Liver (tissue), 9 donors: Measurements from ENCODE around the gene SPECC1L. TPM values are rescaled to one million over a fixed set of nuclear protein-coding genes. Genes with fewer than 3 reads are reported as not detected.

Experiments used
- DNase-seq: peaks from one replicate; pipeline ENCODE4 v3.0.0-alpha.2; 2017; ENCODE audit warnings: low spot score
- H3K27ac ChIP-seq, 2 donors: one replicate each; pipeline ENCODE4 v1.7.0; 2013; ENCODE audit warnings: inconsistent platforms in 2 of 2, low read length in 2 of 2, control low read depth in 1 of 2, low read depth in 1 of 2, mild to moderate bottlenecking in 1 of 2
- H3K27me3 ChIP-seq, 4 donors: one replicate each; pipeline versions ENCODE4 v1.6.1 to v1.7.0; 2013; ENCODE audit warnings: low read length in 3 of 4, inconsistent platforms in 1 of 4, mild to moderate bottlenecking in 1 of 4, moderate library complexity in 1 of 4; ENCODE audit not compliant: control insufficient read depth in 4 of 4, insufficient read depth in 4 of 4
- H3K36me3 ChIP-seq, 4 donors: one replicate each; pipeline versions ENCODE4 v1.6.1 to v1.7.0; 2013; ENCODE audit warnings: low read length in 3 of 4, mild to moderate bottlenecking in 3 of 4, low read depth in 1 of 4, moderate library complexity in 1 of 4; ENCODE audit not compliant: control insufficient read depth in 4 of 4, insufficient read depth in 3 of 4
- H3K4me1 ChIP-seq, 4 donors: one replicate each; pipeline versions ENCODE4 v1.6.1 to v1.7.0; 2013; ENCODE audit warnings: low read length in 3 of 4, mild to moderate bottlenecking in 3 of 4, moderate library complexity in 1 of 4; ENCODE audit not compliant: control insufficient read depth in 4 of 4, insufficient read depth in 4 of 4
- H3K4me3 ChIP-seq, 3 donors: one replicate each; pipeline versions ENCODE4 v1.6.1 to v1.7.0; 2013; ENCODE audit warnings: low read length in 3 of 3, control low read depth in 1 of 3, low read depth in 1 of 3, mild to moderate bottlenecking in 1 of 3
- H3K9ac ChIP-seq, 2 donors: one replicate each; pipeline ENCODE4 v1.7.0; 2013; ENCODE audit warnings: low read length in 2 of 2, mild to moderate bottlenecking in 2 of 2, moderate library complexity in 2 of 2, control low read depth in 1 of 2, low read depth in 1 of 2
- H3K9me3 ChIP-seq, 4 donors: one replicate each; pipeline versions ENCODE4 v1.6.1 to v1.7.0; 2013; ENCODE audit warnings: low read length in 3 of 4; ENCODE audit not compliant: control insufficient read depth in 4 of 4
- EGR1 ChIP-seq, 2 donors: IDR thresholded peaks; 2 replicates each; pipeline ENCODE4 v1.6.1; 2016 to 2018; ENCODE audit warnings: antibody characterized with exemption in 2 of 2, low read depth in 2 of 2
- FOXA1 ChIP-seq: IDR thresholded peaks from 2 replicates; pipeline ENCODE4 v1.6.1; 2016; ENCODE audit warnings: antibody characterized with exemption
- FOXA2 ChIP-seq: IDR thresholded peaks from 2 replicates; pipeline ENCODE4 v1.6.1; 2016; ENCODE audit warnings: antibody characterized with exemption
- GABPA ChIP-seq, 2 donors: IDR thresholded peaks in 1 of 2; conservative IDR thresholded peaks in 1 of 2; 2 replicates each; pipeline ENCODE4 v1.6.1; 2016; ENCODE audit warnings: antibody characterized with exemption in 2 of 2, mild to moderate bottlenecking in 1 of 2, moderate library complexity in 1 of 2
- HNF4A ChIP-seq, 2 donors: conservative IDR thresholded peaks; 2 replicates each; pipeline ENCODE4 v1.6.1; 2016; ENCODE audit warnings: antibody characterized with exemption in 2 of 2, mild to moderate bottlenecking in 2 of 2
- HNF4G ChIP-seq: IDR thresholded peaks from 2 replicates; pipeline ENCODE4 v1.6.1; 2016; ENCODE audit warnings: antibody characterized with exemption
- JUND ChIP-seq, 2 donors: IDR thresholded peaks; 2 replicates each; pipeline ENCODE4 v1.6.1; 2016; ENCODE audit warnings: antibody characterized with exemption in 2 of 2
- NR2F2 ChIP-seq: IDR thresholded peaks from 2 replicates; pipeline ENCODE4 v1.6.1; 2016; ENCODE audit warnings: antibody characterized with exemption
- RAD21 ChIP-seq, 2 donors: IDR thresholded peaks; 2 replicates each; pipeline ENCODE4 v1.6.1; 2016; ENCODE audit warnings: antibody characterized with exemption in 2 of 2, mild to moderate bottlenecking in 2 of 2
- SP1 ChIP-seq: IDR thresholded peaks from 2 replicates; pipeline ENCODE4 v1.6.1; 2018; ENCODE audit warnings: antibody characterized with exemption, mild to moderate bottlenecking
- TAF1 ChIP-seq: conservative IDR thresholded peaks from 2 replicates; pipeline ENCODE4 v1.6.1; 2016; ENCODE audit warnings: antibody characterized with exemption, mild to moderate bottlenecking
- YY1 ChIP-seq: IDR thresholded peaks from 2 replicates; pipeline ENCODE4 v1.6.1; 2016; ENCODE audit warnings: antibody characterized with exemption, mild to moderate bottlenecking
- WGBS: extraction: QIAGEN DNeasy Blood & Tissue Kit; methylation state at CpG from one replicate; pipeline ENCODE4 v1.1.7; 2013; 5-methylcytosine and 5-hydroxymethylcytosine counted together
- polyA plus RNA-seq, 2 donors: library from polyadenylated mRNA; stranded (reverse) in 1 of 2; unstranded in 1 of 2; fragments of 200-250 nt in 1 of 2; fragments of >200 nt in 1 of 2; fragmentation: Nextera tagmentation in 1 of 2; extraction: Ambion mirVana in 1 of 2; gene quantifications; one replicate each; pipeline versions ENCODE4 v1.2.1 to v1.2.3, GENCODE V29; 2013 to 2015
- total RNA-seq, 2 donors: library from RNA; depleted of rRNA; stranded (reverse); fragments of >200 nt; gene quantifications; one replicate each; pipeline ENCODE4 v1.2.3, GENCODE V29; 2014
- TF ChIP-seq, protein P1 (sequence below): IDR thresholded peaks from 2 replicates; pipeline ENCODE4 v1.6.1; 2016; ENCODE audit warnings: antibody characterized with exemption
- TF ChIP-seq, protein P2 (sequence below): IDR thresholded peaks from 2 replicates; pipeline ENCODE4 v1.6.1; 2016; ENCODE audit warnings: antibody characterized with exemption
- TF ChIP-seq, protein P3 (sequence below): IDR thresholded peaks from 2 replicates; pipeline ENCODE4 v1.6.1; 2016; ENCODE audit warnings: antibody characterized with exemption
- TF ChIP-seq, protein P4 (sequence below): fragments of 150-350 bp; IDR thresholded peaks from 2 replicates; pipeline ENCODE4 v1.5.1; 2017; ENCODE audit warnings: improper control_type of control experiment, low read depth, low read length; ENCODE audit not compliant: missing input control
- TF ChIP-seq, protein P5 (sequence below): IDR thresholded peaks from 2 replicates; pipeline ENCODE4 v1.6.1; 2016; ENCODE audit warnings: antibody characterized with exemption, mild to moderate bottlenecking
- donor health status: healthy.
- donor health status: healthy.
- donor health status: healthy.
- donor health status: healthy.
- donor health status: healthy.

Gene SPECC1L
- total and polyA plus RNA-seq, 4 donors, result 5.4 to 22.3 (median 12.3) TPM

DNA sequence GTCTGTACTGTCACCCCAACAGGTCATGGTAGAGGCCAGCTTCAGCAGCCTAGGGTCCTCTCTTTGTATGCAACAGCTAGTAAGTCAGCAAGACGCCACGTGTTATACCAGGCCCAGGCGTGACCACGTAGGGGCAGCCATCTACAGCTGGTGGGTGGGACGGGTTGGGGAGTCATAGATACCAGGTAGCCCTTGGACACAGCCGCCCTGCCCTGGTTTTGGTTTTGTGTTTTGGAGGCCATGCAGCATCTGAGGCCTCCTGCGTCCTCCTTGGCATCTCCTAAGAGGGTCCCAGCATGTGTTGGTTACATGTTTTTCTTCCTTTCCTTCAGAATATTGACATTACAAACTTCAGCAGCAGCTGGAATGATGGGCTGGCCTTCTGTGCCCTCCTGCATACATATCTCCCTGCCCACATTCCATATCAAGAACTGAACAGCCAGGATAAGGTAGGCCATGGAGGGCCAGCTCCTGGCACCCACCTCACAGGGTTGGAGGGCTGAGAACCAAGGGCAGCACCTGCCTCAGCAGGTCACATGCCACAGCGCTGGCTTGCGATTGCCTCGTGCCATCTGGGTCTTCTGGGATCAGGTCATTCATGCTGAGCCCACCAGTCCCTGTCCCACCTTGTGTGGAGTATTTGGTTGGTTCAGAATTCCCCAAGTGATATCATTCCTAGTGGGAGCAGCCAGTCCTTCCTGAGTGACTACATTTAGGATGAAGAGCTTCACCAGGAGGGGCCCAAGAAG lies 140.8 kb downstream of the SPECC1L start:
- no peak overlapping the region for H3K4me3 ChIP-seq
- 94% methylated on average over 10 of the region's 10 CpGs for WGBS
- no peak for DNase-seq
- TF ChIP-seq, protein P1, sequence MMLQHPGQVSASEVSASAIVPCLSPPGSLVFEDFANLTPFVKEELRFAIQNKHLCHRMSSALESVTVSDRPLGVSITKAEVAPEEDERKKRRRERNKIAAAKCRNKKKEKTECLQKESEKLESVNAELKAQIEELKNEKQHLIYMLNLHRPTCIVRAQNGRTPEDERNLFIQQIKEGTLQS, result no peak
- no peak for TF ChIP-seq FOXA1
- TF ChIP-seq TAF1, result no peak
- H3K4me1 ChIP-seq, result no peaks in the 10 kb centered on the region
- H3K36me3 ChIP-seq, result peaks cover 6 to 49% (median 18%) of the 10 kb centered on the region in 4 donors
- H3K9me3 ChIP-seq, result no peaks in the 10 kb centered on the region
- H3K27ac ChIP-seq, result no peak overlapping the region
- no peak overlapping the region for H3K9ac ChIP-seq
- H3K27me3 ChIP-seq, result no peaks in the 10 kb centered on the region

DNA sequence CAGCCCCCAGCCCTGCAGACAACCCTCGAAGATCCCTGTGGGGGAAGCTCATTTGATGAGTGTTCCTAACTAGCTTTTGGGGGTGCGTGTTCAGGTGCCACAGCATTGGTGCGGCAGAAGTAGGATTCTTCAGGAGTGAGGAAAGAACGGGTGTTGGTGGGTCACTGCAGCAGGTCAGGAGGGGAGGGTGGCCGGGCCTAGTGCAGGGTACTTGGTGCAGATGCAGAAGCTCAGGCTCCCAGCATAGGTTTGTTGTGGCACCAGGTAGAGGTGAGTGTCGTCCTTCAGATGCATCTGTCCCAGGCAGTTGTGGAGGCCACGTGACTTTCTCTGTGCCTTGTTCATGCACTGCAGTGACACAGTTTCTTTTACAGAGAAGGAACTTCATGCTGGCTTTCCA lies 141.6 kb downstream of the SPECC1L start:
- H3K27me3 ChIP-seq, result no peaks in the 10 kb centered on the region
- H3K4me1 ChIP-seq, result no peaks in the 10 kb centered on the region
- H3K27ac ChIP-seq, result no peak overlapping the region
- TF ChIP-seq SP1, result no peak
- TF ChIP-seq, protein P1, result no peak
- TF ChIP-seq, protein P2, sequence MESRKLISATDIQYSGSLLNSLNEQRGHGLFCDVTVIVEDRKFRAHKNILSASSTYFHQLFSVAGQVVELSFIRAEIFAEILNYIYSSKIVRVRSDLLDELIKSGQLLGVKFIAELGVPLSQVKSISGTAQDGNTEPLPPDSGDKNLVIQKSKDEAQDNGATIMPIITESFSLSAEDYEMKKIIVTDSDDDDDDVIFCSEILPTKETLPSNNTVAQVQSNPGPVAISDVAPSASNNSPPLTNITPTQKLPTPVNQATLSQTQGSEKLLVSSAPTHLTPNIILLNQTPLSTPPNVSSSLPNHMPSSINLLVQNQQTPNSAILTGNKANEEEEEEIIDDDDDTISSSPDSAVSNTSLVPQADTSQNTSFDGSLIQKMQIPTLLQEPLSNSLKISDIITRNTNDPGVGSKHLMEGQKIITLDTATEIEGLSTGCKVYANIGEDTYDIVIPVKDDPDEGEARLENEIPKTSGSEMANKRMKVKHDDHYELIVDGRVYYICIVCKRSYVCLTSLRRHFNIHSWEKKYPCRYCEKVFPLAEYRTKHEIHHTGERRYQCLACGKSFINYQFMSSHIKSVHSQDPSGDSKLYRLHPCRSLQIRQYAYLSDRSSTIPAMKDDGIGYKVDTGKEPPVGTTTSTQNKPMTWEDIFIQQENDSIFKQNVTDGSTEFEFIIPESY, result no peak
- no peak for TF ChIP-seq NR2F2
- TF ChIP-seq HNF4G, result no peak
- TF ChIP-seq RAD21 (IDR thresholded peaks at IDR 0.05), result no peak
- TF ChIP-seq, protein P3, sequence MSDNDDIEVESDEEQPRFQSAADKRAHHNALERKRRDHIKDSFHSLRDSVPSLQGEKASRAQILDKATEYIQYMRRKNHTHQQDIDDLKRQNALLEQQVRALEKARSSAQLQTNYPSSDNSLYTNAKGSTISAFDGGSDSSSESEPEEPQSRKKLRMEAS, result no peak
- TF ChIP-seq EGR1 (IDR thresholded peaks at IDR 0.05; ENCODE audit: low read depth in 2 of 2), result no peak
- no peak for TF ChIP-seq JUND (IDR thresholded peaks at IDR 0.05)
- no peak for TF ChIP-seq FOXA1
- TF ChIP-seq HNF4A (conservative IDR thresholded peaks at IDR 0.05), result no peak
- TF ChIP-seq YY1, result no peak
- TF ChIP-seq, protein P4, sequence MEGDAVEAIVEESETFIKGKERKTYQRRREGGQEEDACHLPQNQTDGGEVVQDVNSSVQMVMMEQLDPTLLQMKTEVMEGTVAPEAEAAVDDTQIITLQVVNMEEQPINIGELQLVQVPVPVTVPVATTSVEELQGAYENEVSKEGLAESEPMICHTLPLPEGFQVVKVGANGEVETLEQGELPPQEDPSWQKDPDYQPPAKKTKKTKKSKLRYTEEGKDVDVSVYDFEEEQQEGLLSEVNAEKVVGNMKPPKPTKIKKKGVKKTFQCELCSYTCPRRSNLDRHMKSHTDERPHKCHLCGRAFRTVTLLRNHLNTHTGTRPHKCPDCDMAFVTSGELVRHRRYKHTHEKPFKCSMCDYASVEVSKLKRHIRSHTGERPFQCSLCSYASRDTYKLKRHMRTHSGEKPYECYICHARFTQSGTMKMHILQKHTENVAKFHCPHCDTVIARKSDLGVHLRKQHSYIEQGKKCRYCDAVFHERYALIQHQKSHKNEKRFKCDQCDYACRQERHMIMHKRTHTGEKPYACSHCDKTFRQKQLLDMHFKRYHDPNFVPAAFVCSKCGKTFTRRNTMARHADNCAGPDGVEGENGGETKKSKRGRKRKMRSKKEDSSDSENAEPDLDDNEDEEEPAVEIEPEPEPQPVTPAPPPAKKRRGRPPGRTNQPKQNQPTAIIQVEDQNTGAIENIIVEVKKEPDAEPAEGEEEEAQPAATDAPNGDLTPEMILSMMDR, result no peak
- TF ChIP-seq GABPA (IDR thresholded peaks at IDR 0.05 in 1 of 2, conservative IDR thresholded peaks at IDR 0.05 in 1 of 2), result no peak
- no peak for TF ChIP-seq FOXA2
- no peak for TF ChIP-seq TAF1
- TF ChIP-seq, protein P5, sequence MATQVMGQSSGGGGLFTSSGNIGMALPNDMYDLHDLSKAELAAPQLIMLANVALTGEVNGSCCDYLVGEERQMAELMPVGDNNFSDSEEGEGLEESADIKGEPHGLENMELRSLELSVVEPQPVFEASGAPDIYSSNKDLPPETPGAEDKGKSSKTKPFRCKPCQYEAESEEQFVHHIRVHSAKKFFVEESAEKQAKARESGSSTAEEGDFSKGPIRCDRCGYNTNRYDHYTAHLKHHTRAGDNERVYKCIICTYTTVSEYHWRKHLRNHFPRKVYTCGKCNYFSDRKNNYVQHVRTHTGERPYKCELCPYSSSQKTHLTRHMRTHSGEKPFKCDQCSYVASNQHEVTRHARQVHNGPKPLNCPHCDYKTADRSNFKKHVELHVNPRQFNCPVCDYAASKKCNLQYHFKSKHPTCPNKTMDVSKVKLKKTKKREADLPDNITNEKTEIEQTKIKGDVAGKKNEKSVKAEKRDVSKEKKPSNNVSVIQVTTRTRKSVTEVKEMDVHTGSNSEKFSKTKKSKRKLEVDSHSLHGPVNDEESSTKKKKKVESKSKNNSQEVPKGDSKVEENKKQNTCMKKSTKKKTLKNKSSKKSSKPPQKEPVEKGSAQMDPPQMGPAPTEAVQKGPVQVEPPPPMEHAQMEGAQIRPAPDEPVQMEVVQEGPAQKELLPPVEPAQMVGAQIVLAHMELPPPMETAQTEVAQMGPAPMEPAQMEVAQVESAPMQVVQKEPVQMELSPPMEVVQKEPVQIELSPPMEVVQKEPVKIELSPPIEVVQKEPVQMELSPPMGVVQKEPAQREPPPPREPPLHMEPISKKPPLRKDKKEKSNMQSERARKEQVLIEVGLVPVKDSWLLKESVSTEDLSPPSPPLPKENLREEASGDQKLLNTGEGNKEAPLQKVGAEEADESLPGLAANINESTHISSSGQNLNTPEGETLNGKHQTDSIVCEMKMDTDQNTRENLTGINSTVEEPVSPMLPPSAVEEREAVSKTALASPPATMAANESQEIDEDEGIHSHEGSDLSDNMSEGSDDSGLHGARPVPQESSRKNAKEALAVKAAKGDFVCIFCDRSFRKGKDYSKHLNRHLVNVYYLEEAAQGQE, result no peak
- H3K36me3 ChIP-seq, result peaks cover 6 to 55% (median 22%) of the 10 kb centered on the region in 4 donors
- 89% methylated on average over 7 of the region's 7 CpGs for WGBS
- no peak for DNase-seq
- H3K9me3 ChIP-seq, result no peaks in the 10 kb centered on the region
- no peak overlapping the region for H3K9ac ChIP-seq
- no peak overlapping the region for H3K4me3 ChIP-seq
